Liver (tissue), 9 donors: ENCODE measurements around the gene DLGAP4. TPM values are rescaled to one million over a fixed set of nuclear protein-coding genes. Genes with fewer than 3 reads are reported as not detected.

Experiments used
- DNase-seq: peaks from one replicate; pipeline ENCODE4 v3.0.0-alpha.2; 2017; ENCODE audit warnings: low spot score
- H3K27ac ChIP-seq, 2 donors: one replicate each; pipeline ENCODE4 v1.7.0; 2013; ENCODE audit warnings: inconsistent platforms in 2 of 2, low read length in 2 of 2, control low read depth in 1 of 2, low read depth in 1 of 2, mild to moderate bottlenecking in 1 of 2
- H3K27me3 ChIP-seq, 4 donors: one replicate each; pipeline versions ENCODE4 v1.6.1 to v1.7.0; 2013; ENCODE audit warnings: low read length in 3 of 4, inconsistent platforms in 1 of 4, mild to moderate bottlenecking in 1 of 4, moderate library complexity in 1 of 4; ENCODE audit not compliant: control insufficient read depth in 4 of 4, insufficient read depth in 4 of 4
- H3K36me3 ChIP-seq, 4 donors: one replicate each; pipeline versions ENCODE4 v1.6.1 to v1.7.0; 2013; ENCODE audit warnings: low read length in 3 of 4, mild to moderate bottlenecking in 3 of 4, low read depth in 1 of 4, moderate library complexity in 1 of 4; ENCODE audit not compliant: control insufficient read depth in 4 of 4, insufficient read depth in 3 of 4
- H3K4me1 ChIP-seq, 4 donors: one replicate each; pipeline versions ENCODE4 v1.6.1 to v1.7.0; 2013; ENCODE audit warnings: low read length in 3 of 4, mild to moderate bottlenecking in 3 of 4, moderate library complexity in 1 of 4; ENCODE audit not compliant: control insufficient read depth in 4 of 4, insufficient read depth in 4 of 4
- H3K4me3 ChIP-seq, 3 donors: one replicate each; pipeline versions ENCODE4 v1.6.1 to v1.7.0; 2013; ENCODE audit warnings: low read length in 3 of 3, control low read depth in 1 of 3, low read depth in 1 of 3, mild to moderate bottlenecking in 1 of 3
- H3K9ac ChIP-seq, 2 donors: one replicate each; pipeline ENCODE4 v1.7.0; 2013; ENCODE audit warnings: low read length in 2 of 2, mild to moderate bottlenecking in 2 of 2, moderate library complexity in 2 of 2, control low read depth in 1 of 2, low read depth in 1 of 2
- H3K9me3 ChIP-seq, 4 donors: one replicate each; pipeline versions ENCODE4 v1.6.1 to v1.7.0; 2013; ENCODE audit warnings: low read length in 3 of 4; ENCODE audit not compliant: control insufficient read depth in 4 of 4
- EGR1 ChIP-seq, 2 donors: IDR thresholded peaks; 2 replicates each; pipeline ENCODE4 v1.6.1; 2016 to 2018; ENCODE audit warnings: antibody characterized with exemption in 2 of 2, low read depth in 2 of 2
- FOXA1 ChIP-seq: IDR thresholded peaks from 2 replicates; pipeline ENCODE4 v1.6.1; 2016; ENCODE audit warnings: antibody characterized with exemption
- FOXA2 ChIP-seq: IDR thresholded peaks from 2 replicates; pipeline ENCODE4 v1.6.1; 2016; ENCODE audit warnings: antibody characterized with exemption
- GABPA ChIP-seq, 2 donors: IDR thresholded peaks in 1 of 2; conservative IDR thresholded peaks in 1 of 2; 2 replicates each; pipeline ENCODE4 v1.6.1; 2016; ENCODE audit warnings: antibody characterized with exemption in 2 of 2, mild to moderate bottlenecking in 1 of 2, moderate library complexity in 1 of 2
- HNF4A ChIP-seq, 2 donors: conservative IDR thresholded peaks; 2 replicates each; pipeline ENCODE4 v1.6.1; 2016; ENCODE audit warnings: antibody characterized with exemption in 2 of 2, mild to moderate bottlenecking in 2 of 2
- HNF4G ChIP-seq: IDR thresholded peaks from 2 replicates; pipeline ENCODE4 v1.6.1; 2016; ENCODE audit warnings: antibody characterized with exemption
- JUND ChIP-seq, 2 donors: IDR thresholded peaks; 2 replicates each; pipeline ENCODE4 v1.6.1; 2016; ENCODE audit warnings: antibody characterized with exemption in 2 of 2
- NR2F2 ChIP-seq: IDR thresholded peaks from 2 replicates; pipeline ENCODE4 v1.6.1; 2016; ENCODE audit warnings: antibody characterized with exemption
- RAD21 ChIP-seq, 2 donors: IDR thresholded peaks; 2 replicates each; pipeline ENCODE4 v1.6.1; 2016; ENCODE audit warnings: antibody characterized with exemption in 2 of 2, mild to moderate bottlenecking in 2 of 2
- RXRA ChIP-seq, 2 donors: IDR thresholded peaks; 2 replicates each; pipeline ENCODE4 v1.6.1; 2017 to 2018; ENCODE audit warnings: antibody characterized with exemption in 2 of 2, mild to moderate bottlenecking in 1 of 2
- SP1 ChIP-seq: IDR thresholded peaks from 2 replicates; pipeline ENCODE4 v1.6.1; 2018; ENCODE audit warnings: antibody characterized with exemption, mild to moderate bottlenecking
- TAF1 ChIP-seq: conservative IDR thresholded peaks from 2 replicates; pipeline ENCODE4 v1.6.1; 2016; ENCODE audit warnings: antibody characterized with exemption, mild to moderate bottlenecking
- YY1 ChIP-seq: IDR thresholded peaks from 2 replicates; pipeline ENCODE4 v1.6.1; 2016; ENCODE audit warnings: antibody characterized with exemption, mild to moderate bottlenecking
- WGBS: extraction: QIAGEN DNeasy Blood & Tissue Kit; methylation state at CpG from one replicate; pipeline ENCODE4 v1.1.7; 2013; 5-methylcytosine and 5-hydroxymethylcytosine counted together
- polyA plus RNA-seq, 2 donors: library from polyadenylated mRNA; stranded (reverse) in 1 of 2; unstranded in 1 of 2; fragments of 200-250 nt in 1 of 2; fragments of >200 nt in 1 of 2; fragmentation: Nextera tagmentation in 1 of 2; extraction: Ambion mirVana in 1 of 2; gene quantifications; one replicate each; pipeline versions ENCODE4 v1.2.1 to v1.2.3, GENCODE V29; 2013 to 2015
- total RNA-seq, 2 donors: library from RNA; depleted of rRNA; stranded (reverse); fragments of >200 nt; gene quantifications; one replicate each; pipeline ENCODE4 v1.2.3, GENCODE V29; 2014
- TF ChIP-seq, protein P1 (sequence below): IDR thresholded peaks from 2 replicates; pipeline ENCODE4 v1.6.1; 2016; ENCODE audit warnings: antibody characterized with exemption
- TF ChIP-seq, protein P2 (sequence below): fragments of 150-350 bp; IDR thresholded peaks from 2 replicates; pipeline ENCODE4 v1.5.1; 2017; ENCODE audit warnings: improper control_type of control experiment, low read depth, low read length; ENCODE audit not compliant: missing input control
- TF ChIP-seq, protein P3 (sequence below): IDR thresholded peaks from 2 replicates; pipeline ENCODE4 v1.6.1; 2016; ENCODE audit warnings: antibody characterized with exemption
- TF ChIP-seq, protein P4 (sequence below): IDR thresholded peaks from 2 replicates; pipeline ENCODE4 v1.6.1; 2016; ENCODE audit warnings: antibody characterized with exemption, mild to moderate bottlenecking
- donor health status: healthy.
- donor health status: healthy.
- donor health status: healthy.
- donor health status: healthy.
- donor health status: healthy.

The DLGAP4 gene
- total and polyA plus RNA-seq, 4 donors: 2.9 to 18.7 (median 11.2) TPM

DNA sequence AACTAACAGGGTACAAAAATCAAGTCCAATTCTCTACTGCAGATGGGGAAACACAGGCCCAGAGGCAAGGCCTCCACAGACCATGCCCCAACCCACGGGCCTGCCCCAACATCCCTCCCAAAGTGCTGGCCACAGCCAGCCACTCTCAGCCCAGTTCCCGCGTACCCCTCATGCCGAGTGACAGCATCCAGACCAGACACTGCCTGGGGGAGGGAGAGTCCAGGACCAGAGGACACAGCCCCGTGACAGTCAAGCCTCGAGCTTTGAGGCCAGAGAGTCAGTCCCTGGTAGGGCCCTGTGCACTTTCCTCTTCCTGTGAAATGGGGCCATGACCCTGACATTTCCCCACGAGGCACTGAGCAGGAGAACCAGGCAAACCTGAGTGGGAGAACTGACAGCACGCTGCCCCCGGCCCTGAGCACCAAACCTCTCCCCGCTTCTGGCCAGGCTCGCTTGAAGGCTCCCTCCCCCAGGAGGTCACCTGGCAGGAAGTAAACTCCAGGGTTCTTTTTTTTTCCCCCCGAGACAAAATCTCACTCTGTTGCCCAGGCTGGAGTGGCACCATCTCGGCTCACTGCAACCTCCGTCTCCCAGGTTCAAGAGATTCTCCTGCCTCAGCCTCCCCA lies 240.1 kb downstream of the DLGAP4 start:
- WGBS: 82% methylated on average over 14 of the region's 14 CpGs
- Histone ChIP-seq H3K27me3 (no peaks in the 10 kb centered on the region), H3K9ac (no peak overlapping the region), H3K36me3 (no peaks in the 10 kb centered on the region), H3K9me3 (no peaks in the 10 kb centered on the region), H3K27ac (peak overlapping the region in 1 of 2 donors; percentile 32), H3K4me1 (peaks cover 0 to 8% (median 0%) of the 10 kb centered on the region in 4 donors), H3K4me3 (no peak overlapping the region)
- no peak for TF ChIP-seq YY1
- TF ChIP-seq FOXA2: no peak
- TF ChIP-seq, protein P1, sequence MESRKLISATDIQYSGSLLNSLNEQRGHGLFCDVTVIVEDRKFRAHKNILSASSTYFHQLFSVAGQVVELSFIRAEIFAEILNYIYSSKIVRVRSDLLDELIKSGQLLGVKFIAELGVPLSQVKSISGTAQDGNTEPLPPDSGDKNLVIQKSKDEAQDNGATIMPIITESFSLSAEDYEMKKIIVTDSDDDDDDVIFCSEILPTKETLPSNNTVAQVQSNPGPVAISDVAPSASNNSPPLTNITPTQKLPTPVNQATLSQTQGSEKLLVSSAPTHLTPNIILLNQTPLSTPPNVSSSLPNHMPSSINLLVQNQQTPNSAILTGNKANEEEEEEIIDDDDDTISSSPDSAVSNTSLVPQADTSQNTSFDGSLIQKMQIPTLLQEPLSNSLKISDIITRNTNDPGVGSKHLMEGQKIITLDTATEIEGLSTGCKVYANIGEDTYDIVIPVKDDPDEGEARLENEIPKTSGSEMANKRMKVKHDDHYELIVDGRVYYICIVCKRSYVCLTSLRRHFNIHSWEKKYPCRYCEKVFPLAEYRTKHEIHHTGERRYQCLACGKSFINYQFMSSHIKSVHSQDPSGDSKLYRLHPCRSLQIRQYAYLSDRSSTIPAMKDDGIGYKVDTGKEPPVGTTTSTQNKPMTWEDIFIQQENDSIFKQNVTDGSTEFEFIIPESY: no peak
- TF ChIP-seq HNF4A (conservative IDR thresholded peaks at IDR 0.05): no peak
- no peak for TF ChIP-seq RAD21 (IDR thresholded peaks at IDR 0.05)
- TF ChIP-seq EGR1 (IDR thresholded peaks at IDR 0.05; ENCODE audit: low read depth in 2 of 2): no peak
- no peak for DNase-seq

DNA sequence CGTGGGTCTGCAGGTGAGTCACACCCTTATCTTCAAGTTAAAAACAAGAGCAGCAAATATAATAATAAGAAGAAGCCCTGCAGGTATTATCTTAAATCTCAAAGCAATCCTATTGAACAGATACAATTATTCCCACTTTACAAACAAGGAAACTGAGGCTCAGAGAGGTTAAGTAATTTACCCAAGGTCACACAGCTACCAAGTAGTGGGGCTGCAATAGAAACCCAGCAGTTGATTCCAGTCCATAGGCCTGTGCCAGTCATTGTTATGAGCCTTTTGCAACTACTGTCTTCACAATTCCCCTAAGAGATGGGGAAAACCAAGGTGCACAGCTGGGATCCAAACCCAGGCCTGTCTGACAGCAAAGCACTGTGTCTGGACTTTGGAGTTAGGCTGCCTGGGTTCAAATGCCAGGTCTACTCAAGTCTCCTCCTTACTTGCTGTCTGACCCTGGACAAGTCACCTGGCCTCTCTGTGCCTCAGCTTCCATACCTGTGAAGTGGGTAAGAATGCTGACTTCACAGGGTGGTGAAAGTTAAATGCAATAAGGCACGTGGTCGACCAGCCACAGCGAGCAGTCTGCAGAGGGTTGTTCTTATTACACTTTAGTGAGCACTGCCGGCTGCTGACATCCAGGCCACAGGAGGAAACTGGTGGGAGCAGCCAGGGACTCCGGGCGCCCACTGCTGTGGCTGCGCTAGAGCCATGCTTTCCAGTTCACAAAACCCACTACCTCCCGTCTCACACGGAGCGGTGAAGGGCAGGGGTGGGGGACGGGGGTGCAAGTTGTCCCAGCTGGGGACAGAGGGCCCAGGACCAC lies 241.3 kb downstream of the DLGAP4 start:
- Histone ChIP-seq H3K4me3 (no peak overlapping the region), H3K9me3 (no peaks in the 10 kb centered on the region), H3K9ac (no peak overlapping the region), H3K36me3 (no peaks in the 10 kb centered on the region), H3K4me1 (peaks cover 0 to 3% (median 0%) of the 10 kb centered on the region in 4 donors), H3K27me3 (no peaks in the 10 kb centered on the region), H3K27ac (no peak overlapping the region)
- DNase-seq: no peak
- WGBS: 87% methylated on average over 12 of the region's 12 CpGs
- TF ChIP-seq GABPA (IDR thresholded peaks at IDR 0.05 in 1 of 2, conservative IDR thresholded peaks at IDR 0.05 in 1 of 2) (no peak), FOXA1 (no peak), TAF1 (no peak), NR2F2 (no peak), EGR1 (IDR thresholded peaks at IDR 0.05; ENCODE audit: low read depth in 2 of 2) (no peak), HNF4A (conservative IDR thresholded peaks at IDR 0.05) (no peak), JUND (IDR thresholded peaks at IDR 0.05) (no peak), SP1 (no peak)
- TF ChIP-seq, protein P2, sequence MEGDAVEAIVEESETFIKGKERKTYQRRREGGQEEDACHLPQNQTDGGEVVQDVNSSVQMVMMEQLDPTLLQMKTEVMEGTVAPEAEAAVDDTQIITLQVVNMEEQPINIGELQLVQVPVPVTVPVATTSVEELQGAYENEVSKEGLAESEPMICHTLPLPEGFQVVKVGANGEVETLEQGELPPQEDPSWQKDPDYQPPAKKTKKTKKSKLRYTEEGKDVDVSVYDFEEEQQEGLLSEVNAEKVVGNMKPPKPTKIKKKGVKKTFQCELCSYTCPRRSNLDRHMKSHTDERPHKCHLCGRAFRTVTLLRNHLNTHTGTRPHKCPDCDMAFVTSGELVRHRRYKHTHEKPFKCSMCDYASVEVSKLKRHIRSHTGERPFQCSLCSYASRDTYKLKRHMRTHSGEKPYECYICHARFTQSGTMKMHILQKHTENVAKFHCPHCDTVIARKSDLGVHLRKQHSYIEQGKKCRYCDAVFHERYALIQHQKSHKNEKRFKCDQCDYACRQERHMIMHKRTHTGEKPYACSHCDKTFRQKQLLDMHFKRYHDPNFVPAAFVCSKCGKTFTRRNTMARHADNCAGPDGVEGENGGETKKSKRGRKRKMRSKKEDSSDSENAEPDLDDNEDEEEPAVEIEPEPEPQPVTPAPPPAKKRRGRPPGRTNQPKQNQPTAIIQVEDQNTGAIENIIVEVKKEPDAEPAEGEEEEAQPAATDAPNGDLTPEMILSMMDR: no peak
- TF ChIP-seq, protein P3, sequence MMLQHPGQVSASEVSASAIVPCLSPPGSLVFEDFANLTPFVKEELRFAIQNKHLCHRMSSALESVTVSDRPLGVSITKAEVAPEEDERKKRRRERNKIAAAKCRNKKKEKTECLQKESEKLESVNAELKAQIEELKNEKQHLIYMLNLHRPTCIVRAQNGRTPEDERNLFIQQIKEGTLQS: no peak

DNA sequence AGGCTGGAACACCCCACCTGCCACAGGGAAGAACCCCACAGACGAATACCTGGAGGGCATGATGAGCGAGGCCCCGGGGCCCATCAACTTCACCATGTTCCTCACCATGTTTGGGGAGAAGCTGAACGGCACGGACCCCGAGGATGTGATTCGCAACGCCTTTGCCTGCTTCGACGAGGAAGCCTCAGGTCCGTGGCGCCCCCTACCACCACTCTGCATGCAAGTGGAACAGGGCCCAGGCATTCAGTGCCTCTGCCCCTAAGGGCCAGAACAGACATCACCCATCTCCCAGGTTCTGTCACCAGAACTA lies 241.8 kb downstream of the DLGAP4 start:
- DNase-seq: no peak
- Histone ChIP-seq H3K27ac (no peak overlapping the region), H3K9me3 (no peaks in the 10 kb centered on the region), H3K4me1 (peaks cover 0 to 3% (median 0%) of the 10 kb centered on the region in 4 donors), H3K27me3 (no peaks in the 10 kb centered on the region), H3K9ac (no peak overlapping the region), H3K36me3 (no peaks in the 10 kb centered on the region), H3K4me3 (no peak overlapping the region)
- 86% methylated on average over 12 of the region's 12 CpGs for WGBS
- TF ChIP-seq HNF4G (no peak), HNF4A (conservative IDR thresholded peaks at IDR 0.05) (no peak), YY1 (no peak), TAF1 (no peak), EGR1 (IDR thresholded peaks at IDR 0.05; ENCODE audit: low read depth in 2 of 2) (no peak), RXRA (IDR thresholded peaks at IDR 0.05) (no peak), RAD21 (IDR thresholded peaks at IDR 0.05) (no peak), FOXA1 (no peak)
- TF ChIP-seq, protein P4, sequence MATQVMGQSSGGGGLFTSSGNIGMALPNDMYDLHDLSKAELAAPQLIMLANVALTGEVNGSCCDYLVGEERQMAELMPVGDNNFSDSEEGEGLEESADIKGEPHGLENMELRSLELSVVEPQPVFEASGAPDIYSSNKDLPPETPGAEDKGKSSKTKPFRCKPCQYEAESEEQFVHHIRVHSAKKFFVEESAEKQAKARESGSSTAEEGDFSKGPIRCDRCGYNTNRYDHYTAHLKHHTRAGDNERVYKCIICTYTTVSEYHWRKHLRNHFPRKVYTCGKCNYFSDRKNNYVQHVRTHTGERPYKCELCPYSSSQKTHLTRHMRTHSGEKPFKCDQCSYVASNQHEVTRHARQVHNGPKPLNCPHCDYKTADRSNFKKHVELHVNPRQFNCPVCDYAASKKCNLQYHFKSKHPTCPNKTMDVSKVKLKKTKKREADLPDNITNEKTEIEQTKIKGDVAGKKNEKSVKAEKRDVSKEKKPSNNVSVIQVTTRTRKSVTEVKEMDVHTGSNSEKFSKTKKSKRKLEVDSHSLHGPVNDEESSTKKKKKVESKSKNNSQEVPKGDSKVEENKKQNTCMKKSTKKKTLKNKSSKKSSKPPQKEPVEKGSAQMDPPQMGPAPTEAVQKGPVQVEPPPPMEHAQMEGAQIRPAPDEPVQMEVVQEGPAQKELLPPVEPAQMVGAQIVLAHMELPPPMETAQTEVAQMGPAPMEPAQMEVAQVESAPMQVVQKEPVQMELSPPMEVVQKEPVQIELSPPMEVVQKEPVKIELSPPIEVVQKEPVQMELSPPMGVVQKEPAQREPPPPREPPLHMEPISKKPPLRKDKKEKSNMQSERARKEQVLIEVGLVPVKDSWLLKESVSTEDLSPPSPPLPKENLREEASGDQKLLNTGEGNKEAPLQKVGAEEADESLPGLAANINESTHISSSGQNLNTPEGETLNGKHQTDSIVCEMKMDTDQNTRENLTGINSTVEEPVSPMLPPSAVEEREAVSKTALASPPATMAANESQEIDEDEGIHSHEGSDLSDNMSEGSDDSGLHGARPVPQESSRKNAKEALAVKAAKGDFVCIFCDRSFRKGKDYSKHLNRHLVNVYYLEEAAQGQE: no peak
- TF ChIP-seq, protein P3: no peak
